Lower leg skin (tissue), 3 donors: ENCODE measurements around the gene IFNGR2.

ENCODE experiments used
- CTCF ChIP-seq, 3 donors: fragments of 450-650 bp; IDR thresholded peaks; one replicate each; pipeline ENCODE4 v1.5.1; 2016; ENCODE audit warnings: antibody characterized with exemption in 3 of 3, mild to moderate bottlenecking in 3 of 3, moderate library complexity in 2 of 3
- POLR2A ChIP-seq, 2 donors: fragments of 450-650 bp; IDR thresholded peaks; one replicate each; pipeline ENCODE4 v1.6.1; 2016 to 2017; ENCODE audit warnings: antibody characterized with exemption in 2 of 2, mild to moderate bottlenecking in 1 of 2, moderate library complexity in 1 of 2

DNA sequence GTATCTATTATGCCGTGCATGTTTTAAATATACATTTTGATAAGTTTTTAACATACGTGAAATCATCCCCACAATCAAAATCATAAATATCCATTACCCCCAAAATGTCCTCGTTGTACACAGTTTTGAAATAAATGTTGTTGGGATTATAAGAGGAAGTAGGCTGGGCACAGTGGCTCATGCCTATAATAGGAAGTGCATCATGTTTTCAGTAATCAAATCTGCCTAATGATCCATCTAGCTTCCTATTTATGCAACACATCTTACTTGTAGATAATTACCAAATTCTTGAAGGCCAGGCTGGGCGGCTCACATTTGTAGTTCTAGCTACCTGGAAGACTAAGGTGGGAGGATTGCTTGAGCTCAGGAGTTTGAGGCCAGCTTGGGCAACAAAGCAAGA, 15.0 kb upstream of the IFNGR2 start:
- TF ChIP-seq CTCF (IDR thresholded peaks at IDR 0.05): no peak
- no peak for TF ChIP-seq POLR2A (IDR thresholded peaks at IDR 0.05)
